Bronchial epithelial cell (primary cell): ENCODE measurements around the gene TSPAN32. TPM values are rescaled to one million over a fixed set of nuclear protein-coding genes. Genes with fewer than 3 reads are reported as not detected.

ENCODE experiments used
- DNase-seq: peaks from one replicate; pipeline ENCODE4 v3.0.0-alpha.2; 2010; ENCODE audit warnings: low read depth
- FAIRE-seq: peaks from 2 replicates; lab custom pipeline; 2011; peaks lifted over from hg19 to GRCh38; lab: Jason Lieb, UNC
- H3K27me3 ChIP-seq: 2 replicates; pipeline ENCODE4 v1.5.1; 2011; ENCODE audit warnings: low read length; ENCODE audit not compliant: control insufficient read depth, insufficient read depth
- H3K36me3 ChIP-seq: 2 replicates; pipeline ENCODE4 v1.5.1; 2011; ENCODE audit warnings: low read length; ENCODE audit not compliant: control insufficient read depth, insufficient read depth
- H3K4me3 ChIP-seq: 2 replicates; pipeline ENCODE4 v1.5.1; 2011; ENCODE audit warnings: mild to moderate bottlenecking, low read depth, low read length, control low read depth
- CTCF ChIP-seq: IDR thresholded peaks from 2 replicates; pipeline ENCODE4 v1.5.1; 2011; ENCODE audit warnings: mild to moderate bottlenecking, moderate library complexity, low read length, control low read depth, inconsistent platforms; ENCODE audit not compliant: insufficient read depth, severe bottlenecking
- total RNA-seq: library from RNA; depleted of rRNA; stranded (reverse); fragments of >200 nt; gene quantifications from 2 replicates; pipeline ENCODE4 v1.2.1, GENCODE V29; 2014

Gene TSPAN32
- total RNA-seq, 1 donor from 2014 or later, result not detected

GRCh38 chr11:2311353-2312133, 9.7 kb downstream of the TSPAN32 start:
- TF ChIP-seq CTCF, result no peak
- Histone ChIP-seq H3K4me3 (no peak overlapping the region), H3K27me3 (no peaks in the 10 kb centered on the region), H3K36me3 (no peaks in the 10 kb centered on the region)
- no peak for DNase-seq
- no peak for FAIRE-seq

- Histone ChIP-seq H3K27me3 (no peaks in the 10 kb centered on the region), H3K36me3 (no peaks in the 10 kb centered on the region), H3K4me3 (no peak overlapping the region)
- FAIRE-seq (no peak), DNase-seq (peak; percentile 20)
- no peak for TF ChIP-seq CTCF
Observed at GRCh38 chr11:2312232-2313042, 10.6 kb downstream of the TSPAN32 start.

- TF ChIP-seq CTCF, result no peak
- Histone ChIP-seq H3K4me3 (no peak overlapping the region), H3K36me3 (no peaks in the 10 kb centered on the region), H3K27me3 (no peaks in the 10 kb centered on the region)
- no peak for FAIRE-seq
- no peak for DNase-seq
Observed at GRCh38 chr11:2313051-2313951, 11.5 kb downstream of the TSPAN32 start.

GRCh38 chr11:2314136-2314524, 12.3 kb downstream of the TSPAN32 start:
- FAIRE-seq, result no peak
- Histone ChIP-seq H3K27me3 (no peaks in the 10 kb centered on the region), H3K4me3 (no peak overlapping the region), H3K36me3 (no peaks in the 10 kb centered on the region)
- TF ChIP-seq CTCF, result no peak
- no peak for DNase-seq

DNA sequence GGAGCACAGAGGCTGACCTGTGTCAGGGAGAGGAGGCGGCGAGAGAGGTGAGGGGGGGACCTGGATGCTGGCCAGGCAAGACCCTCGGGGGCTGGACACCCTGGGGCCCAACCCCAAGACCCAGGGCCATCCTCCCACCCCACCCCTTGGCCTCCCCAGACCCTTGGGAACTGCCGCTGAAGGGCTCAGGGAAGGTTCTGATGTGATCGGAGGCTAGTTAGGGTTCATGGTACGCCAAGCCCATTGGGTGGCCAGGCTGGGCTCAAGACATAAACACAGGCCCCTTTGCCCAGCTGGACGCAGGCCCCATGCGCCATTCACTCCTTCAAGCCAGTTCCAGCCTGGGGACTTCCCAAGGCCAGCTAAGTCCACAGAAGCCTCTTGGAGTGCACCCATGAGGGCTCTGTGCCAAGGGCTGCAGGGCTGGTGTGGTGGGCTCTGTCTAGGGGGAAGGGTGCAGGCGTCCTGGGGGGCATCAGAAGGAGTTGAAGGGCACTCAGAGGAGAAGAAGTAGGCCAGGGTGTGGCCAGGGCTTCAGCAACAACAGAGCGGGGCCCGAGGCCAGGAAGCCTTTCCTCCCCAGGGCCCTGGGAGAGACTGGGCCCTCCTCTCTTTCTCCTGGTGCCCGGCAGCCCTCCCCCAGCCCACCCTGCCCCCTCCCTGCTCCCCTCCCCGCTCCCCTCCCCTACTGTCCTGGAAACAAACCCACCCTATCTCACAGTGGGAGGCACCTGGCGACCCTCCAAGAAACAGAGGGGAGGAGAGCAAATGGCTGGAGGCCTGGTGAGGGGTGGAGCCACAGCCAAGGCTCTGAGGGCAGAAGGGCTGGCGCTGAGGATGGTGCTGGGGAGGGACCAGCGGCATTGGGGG, 12.9 kb downstream of the TSPAN32 start:
- DNase-seq (no peak), FAIRE-seq (no peak)
- no peak for TF ChIP-seq CTCF
- no peak overlapping the region for H3K4me3 ChIP-seq
- no peaks in the 10 kb centered on the region for H3K27me3 ChIP-seq
- H3K36me3 ChIP-seq, result no peaks in the 10 kb centered on the region
